HEK293 (cell line): ENCODE measurements around the gene MUC4.

Experiments used
- CTCF ChIP-seq: fragments of 450-650 bp; formaldehyde crosslinking; IDR thresholded peaks from 2 replicates; pipeline ENCODE4 v1.5.1; 2016; ENCODE audit warnings: missing biosample characterization, missing genetic modification characterization
- HOXA7 ChIP-seq: sonication (generic); formaldehyde crosslinking; IDR thresholded peaks from 2 replicates; pipeline ENCODE4 v1.8.1; 2022; ENCODE audit warnings: missing genetic modification reagents, borderline replicate concordance
- KLF1 ChIP-seq: fragments of 450-650 bp; formaldehyde crosslinking; IDR thresholded peaks from 2 replicates; pipeline ENCODE4 v1.5.1; 2016; ENCODE audit warnings: missing biosample characterization, missing genetic modification characterization
- MEIS1 ChIP-seq: sonication (generic); formaldehyde crosslinking; IDR thresholded peaks from 2 replicates; pipeline ENCODE4 v1.8.1; 2022; ENCODE audit warnings: missing genetic modification reagents, mild to moderate bottlenecking, borderline replicate concordance
- OVOL3 ChIP-seq: fragments of 450-650 bp; formaldehyde crosslinking; IDR thresholded peaks from 2 replicates; pipeline ENCODE4 v1.5.1; 2016; ENCODE audit warnings: missing biosample characterization, missing genetic modification characterization
- PBX3 ChIP-seq: sonication (generic); formaldehyde crosslinking; IDR thresholded peaks from 2 replicates; pipeline ENCODE4 v1.8.1; 2022; ENCODE audit warnings: mild to moderate bottlenecking, moderate library complexity, missing genetic modification reagents
- YY1 ChIP-seq: fragments of 450-650 bp; formaldehyde crosslinking; IDR thresholded peaks from 2 replicates; pipeline ENCODE4 v1.5.1; 2018; ENCODE audit warnings: missing biosample characterization, missing genetic modification characterization
- ZBTB20 ChIP-seq: fragments of 450-650 bp; formaldehyde crosslinking; IDR thresholded peaks from 2 replicates; pipeline ENCODE4 v1.5.1; 2016; ENCODE audit warnings: missing biosample characterization, missing genetic modification characterization
- ZNF148 ChIP-seq: fragments of 450-650 bp; formaldehyde crosslinking; IDR thresholded peaks from 2 replicates; pipeline ENCODE4 v1.5.0; 2017; ENCODE audit warnings: missing biosample characterization, missing genetic modification characterization, borderline replicate concordance
- ZNF157 ChIP-seq: fragments of 450-650 bp; formaldehyde crosslinking; IDR thresholded peaks from 2 replicates; pipeline ENCODE4 v1.5.1; 2016; ENCODE audit warnings: missing biosample characterization, missing genetic modification characterization
- ZNF184 ChIP-seq: fragments of 450-650 bp; IDR thresholded peaks from 2 replicates; pipeline ENCODE4 v1.5.1; 2018; ENCODE audit warnings: missing biosample characterization, mild to moderate bottlenecking, missing genetic modification characterization
- ZNF274 ChIP-seq, 2 experiments: fragments of 200-500 bp in 1 of 2; fragments of 450-650 bp in 1 of 2; sonication (Bioruptor generic) in 1 of 2; formaldehyde crosslinking in 1 of 2; IDR thresholded peaks; 2 replicates each; pipeline versions ENCODE4 v1.5.1 to v1.6.1; 2014 to 2016; ENCODE audit warnings: borderline replicate concordance in 1 of 2, inconsistent platforms in 1 of 2, low read length in 1 of 2, missing biosample characterization in 1 of 2, missing genetic modification characterization in 1 of 2
- ZNF639 ChIP-seq: fragments of 450-650 bp; formaldehyde crosslinking; IDR thresholded peaks from 2 replicates; pipeline ENCODE4 v1.5.1; 2016; ENCODE audit warnings: missing biosample characterization, missing genetic modification characterization
- ZNF776 ChIP-seq: fragments of 450-650 bp; formaldehyde crosslinking; IDR thresholded peaks from 2 replicates; pipeline ENCODE4 v1.5.0; 2017; ENCODE audit warnings: missing biosample characterization, missing genetic modification characterization, borderline replicate concordance

DNA sequence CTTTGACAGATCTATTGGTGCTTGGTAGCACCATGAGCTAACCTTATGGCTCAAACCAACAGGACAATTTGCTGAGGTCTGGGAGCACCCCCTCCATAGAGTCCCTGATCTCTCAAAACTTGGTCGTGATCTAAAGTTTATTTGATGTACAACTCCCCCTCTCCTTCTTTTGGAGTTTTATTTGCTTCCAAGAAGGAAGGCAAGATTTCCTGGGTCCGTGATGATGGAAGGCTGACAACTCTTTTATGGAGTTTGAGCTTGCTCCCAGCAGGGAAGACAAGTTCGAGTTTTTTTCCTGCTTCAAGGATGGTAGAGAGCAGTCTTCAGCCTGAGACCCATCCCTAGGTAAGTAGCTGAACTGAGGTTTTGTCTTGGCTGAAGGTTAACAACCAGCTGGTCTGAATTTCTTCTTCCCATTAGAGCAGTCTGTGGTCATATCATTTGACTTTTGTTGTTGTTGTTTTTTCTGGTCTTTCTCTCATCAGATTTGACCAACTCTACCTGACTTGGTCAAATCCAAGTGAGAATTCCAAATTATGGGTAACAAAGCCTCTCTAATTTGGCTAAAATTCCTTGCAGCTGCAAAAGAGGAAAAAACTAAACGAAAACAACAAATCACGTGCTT is 93.8 kb downstream of the MUC4 start:
- no peak for TF ChIP-seq ZNF639 (tag by site-specific recombination)
- no peak for TF ChIP-seq CTCF
- TF ChIP-seq ZNF148 (tag by site-specific recombination): no peak
- no peak for TF ChIP-seq KLF1 (tag by site-specific recombination)
- no peak for TF ChIP-seq OVOL3 (tag by site-specific recombination)
- TF ChIP-seq ZNF776 (tag by site-specific recombination): no peak
- TF ChIP-seq ZNF274 (IDR thresholded peaks at IDR 0.05; ENCODE audit: low read length): no peak
- no peak for TF ChIP-seq ZNF274 (tag by site-specific recombination; IDR thresholded peaks at IDR 0.05; ENCODE audit: borderline replicate concordance)
- TF ChIP-seq ZNF157 (tag by site-specific recombination): no peak
- no peak for TF ChIP-seq HOXA7 (CRISPR knock-in tag)
- TF ChIP-seq ZBTB20: no peak
- TF ChIP-seq ZNF184 (tag by site-specific recombination): no peak
- no peak for TF ChIP-seq PBX3 (CRISPR knock-in tag)
- TF ChIP-seq MEIS1 (CRISPR knock-in tag): no peak
- TF ChIP-seq YY1 (tag by site-specific recombination): no peak
